Thyroid gland (tissue), 4 donors: Measurements from ENCODE around the gene FRMD4A.

ENCODE experiments used
- POLR2A ChIP-seq, 2 donors: fragments of 450-650 bp; IDR thresholded peaks; one replicate each; pipeline ENCODE4 v1.6.1; 2017; ENCODE audit warnings: antibody characterized with exemption in 2 of 2, mild to moderate bottlenecking in 2 of 2, moderate library complexity in 1 of 2
- TF ChIP-seq, protein P1 (sequence below), 6 experiments: fragments of 200-600 bp in 3 of 6; fragments of 450-650 bp in 3 of 6; sonication (generic) in 3 of 6; IDR thresholded peaks; one replicate each; pipeline ENCODE4 v1.5.1; 2016 to 2019; ENCODE audit warnings: antibody characterized with exemption in 6 of 6, mild to moderate bottlenecking in 2 of 6, inconsistent platforms in 1 of 6, moderate library complexity in 1 of 6

DNA sequence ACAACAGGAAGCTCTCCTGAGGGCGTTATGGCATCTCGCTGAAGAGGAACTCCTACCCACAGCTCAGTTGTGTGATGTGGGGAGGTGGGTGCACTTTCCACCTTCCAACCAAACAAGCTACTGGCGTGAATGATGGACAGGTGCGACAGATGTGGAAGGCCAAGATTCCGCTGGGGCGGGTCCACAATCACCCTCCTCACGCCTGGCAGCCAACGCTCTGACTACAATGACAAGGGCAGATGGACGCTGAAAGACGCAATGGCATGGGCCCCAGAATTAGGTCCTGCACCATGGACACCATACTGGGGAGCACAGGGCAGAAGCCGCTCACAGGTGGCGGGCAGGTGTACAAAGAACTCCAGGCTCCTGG lies 461.4 kb downstream of the FRMD4A start:
- TF ChIP-seq, protein P1, sequence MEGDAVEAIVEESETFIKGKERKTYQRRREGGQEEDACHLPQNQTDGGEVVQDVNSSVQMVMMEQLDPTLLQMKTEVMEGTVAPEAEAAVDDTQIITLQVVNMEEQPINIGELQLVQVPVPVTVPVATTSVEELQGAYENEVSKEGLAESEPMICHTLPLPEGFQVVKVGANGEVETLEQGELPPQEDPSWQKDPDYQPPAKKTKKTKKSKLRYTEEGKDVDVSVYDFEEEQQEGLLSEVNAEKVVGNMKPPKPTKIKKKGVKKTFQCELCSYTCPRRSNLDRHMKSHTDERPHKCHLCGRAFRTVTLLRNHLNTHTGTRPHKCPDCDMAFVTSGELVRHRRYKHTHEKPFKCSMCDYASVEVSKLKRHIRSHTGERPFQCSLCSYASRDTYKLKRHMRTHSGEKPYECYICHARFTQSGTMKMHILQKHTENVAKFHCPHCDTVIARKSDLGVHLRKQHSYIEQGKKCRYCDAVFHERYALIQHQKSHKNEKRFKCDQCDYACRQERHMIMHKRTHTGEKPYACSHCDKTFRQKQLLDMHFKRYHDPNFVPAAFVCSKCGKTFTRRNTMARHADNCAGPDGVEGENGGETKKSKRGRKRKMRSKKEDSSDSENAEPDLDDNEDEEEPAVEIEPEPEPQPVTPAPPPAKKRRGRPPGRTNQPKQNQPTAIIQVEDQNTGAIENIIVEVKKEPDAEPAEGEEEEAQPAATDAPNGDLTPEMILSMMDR (IDR thresholded peaks at IDR 0.05) = no peak
- TF ChIP-seq POLR2A (IDR thresholded peaks at IDR 0.05) = no peak
